HCT116 (cell line): ENCODE measurements around the gene SYNGR3. TPM values are rescaled to one million over a fixed set of nuclear protein-coding genes. Genes with fewer than 3 reads are reported as not detected.
A peak's percentile ranks its signal among the peaks of the same experiment; 100 is the strongest.

Experiments used
- ATAC-seq: fragments of 200-7000 bp; cut with Tn5 transposase; 2 replicates; pipeline ENCODE4 v1.9.1; 2020; ENCODE audit warnings: mild to moderate bottlenecking, moderate library complexity
- BruUV-seq: library from RNA; stranded (reverse); fragments of 400-500 nt; replicated peaks from 2 replicates; lab custom pipeline; 2021; lab: Mats Ljungman, UMichigan
- CTCF ChIA-PET: fragments of 300-600 bp; sonication (Branson Sonifier 250); formaldehyde crosslinking; loops from one replicate; lab custom pipeline; 2021; ENCODE audit warnings: antibody characterized with exemption; lab: Charles Lee
- POLR2A ChIA-PET: fragments of 300-600, 350-600 bp; sonication (Branson Sonifier 250); formaldehyde crosslinking; loops from one replicate; lab custom pipeline; 2021; ENCODE audit warnings: antibody characterized with exemption; lab: Charles Lee
- RAD21 ChIA-PET, 2 experiments: fragments of 300-600 bp; sonication (Branson Sonifier 250); formaldehyde crosslinking; loops; one replicate each; lab custom pipeline; 2023; ENCODE audit warnings: low total read pairs in 2 of 2; ENCODE audit not compliant: uncharacterized antibody in 2 of 2, unreplicated experiment in 2 of 2, low non-redundant PET in 1 of 2; lab: Charles Lee
- DNase-seq: peaks from one replicate; pipeline ENCODE4 v3.0.0-alpha.2; 2010; ENCODE audit warnings: low read depth, low spot score
- H2AFZ ChIP-seq: fragments of 200-600 bp; shearing (Covaris generic), sonication (generic); 2 replicates; pipeline ENCODE4 v1.6.1; 2017; ENCODE audit warnings: low read depth, mixed run types, mixed read lengths, antibody characterized with exemption, low read length; ENCODE audit not compliant: poor library complexity, severe bottlenecking
- H3K27ac ChIP-seq: 2 replicates; pipeline ENCODE4 v1.5.1; 2012; ENCODE audit warnings: low read depth, low read length
- H3K27me3 ChIP-seq: fragments of 200-600 bp; sonication (generic); 2 replicates; pipeline ENCODE4 v1.6.1; 2016; ENCODE audit warnings: mixed run types, low read length, mixed read lengths; ENCODE audit not compliant: insufficient read depth
- H3K36me3 ChIP-seq, 2 experiments: fragments of 200-500 bp in 1 of 2; fragments of 200-600 bp in 1 of 2; sonication (Bioruptor generic) in 1 of 2; sonication (generic) in 1 of 2; 2 replicates each; pipeline versions ENCODE4 v1.5.1 to v1.6.1; 2014 to 2016; ENCODE audit warnings: low read length in 2 of 2, inconsistent platforms in 1 of 2, mixed read lengths in 1 of 2, mixed run types in 1 of 2; ENCODE audit not compliant: insufficient read depth in 2 of 2, control insufficient read depth in 1 of 2
- H3K4me1 ChIP-seq, 2 experiments: fragments of 200-600 bp in 1 of 2; sonication (generic) in 1 of 2; 2 replicates each; pipeline versions ENCODE4 v1.5.1 to v1.6.1; 2012 to 2017; ENCODE audit warnings: low read length in 2 of 2, inconsistent platforms in 1 of 2, mild to moderate bottlenecking in 1 of 2, mixed read lengths in 1 of 2, mixed run types in 1 of 2, moderate library complexity in 1 of 2; ENCODE audit not compliant: insufficient read depth in 2 of 2, control insufficient read depth in 1 of 2
- H3K4me2 ChIP-seq: fragments of 200-600 bp; sonication (generic); 2 replicates; pipeline ENCODE4 v1.6.1; 2017; ENCODE audit warnings: mixed run types, low read length, mixed read lengths
- H3K4me3 ChIP-seq, 2 experiments: fragments of 200-600 bp in 1 of 2; sonication (generic) in 1 of 2; replicated peaks in 1 of 2; 2 replicates each; pipeline ENCODE4 v1.5.1; 2011 to 2016; ENCODE audit warnings: low read length in 2 of 2, control low read depth in 1 of 2, low read depth in 1 of 2, mild to moderate bottlenecking in 1 of 2, mixed read lengths in 1 of 2, mixed run types in 1 of 2
- H3K79me2 ChIP-seq: fragments of 200-600 bp; sonication (generic); 2 replicates; pipeline ENCODE4 v1.6.1; 2017; ENCODE audit warnings: mild to moderate bottlenecking, mixed run types, low read length, moderate library complexity, mixed read lengths; ENCODE audit not compliant: insufficient read depth
- H3K9ac ChIP-seq: fragments of 200-600 bp; sonication (generic); 2 replicates; pipeline ENCODE4 v1.6.1; 2016; ENCODE audit warnings: low read length, mixed read lengths
- H3K9me2 ChIP-seq: fragments of 200-600 bp; sonication (generic), shearing (Covaris generic); 2 replicates; pipeline ENCODE4 v1.6.1; 2017; ENCODE audit warnings: mixed run types, mild to moderate bottlenecking, moderate library complexity; ENCODE audit not compliant: insufficient read depth
- H3K9me3 ChIP-seq, 2 experiments: fragments of 200-500 bp in 1 of 2; fragments of 200-600 bp in 1 of 2; sonication (Bioruptor generic) in 1 of 2; sonication (generic) in 1 of 2; 2 replicates each; pipeline ENCODE4 v1.6.1; 2014 to 2017; ENCODE audit warnings: low read length in 2 of 2, mixed read lengths in 2 of 2, inconsistent platforms in 1 of 2, low read depth in 1 of 2, mild to moderate bottlenecking in 1 of 2, mixed run types in 1 of 2, moderate library complexity in 1 of 2; ENCODE audit not compliant: control insufficient read depth in 1 of 2, insufficient read depth in 1 of 2
- H4K20me1 ChIP-seq: fragments of 200-600 bp; sonication (generic), shearing (Covaris generic); 2 replicates; pipeline ENCODE4 v1.6.1; 2017; ENCODE audit warnings: mixed run types, mild to moderate bottlenecking, moderate library complexity; ENCODE audit not compliant: insufficient read depth
- CEBPB ChIP-seq: IDR thresholded peaks from 2 replicates; pipeline ENCODE4 v1.6.1; 2012; ENCODE audit warnings: low read depth
- EGR1 ChIP-seq: IDR thresholded peaks from 2 replicates; pipeline ENCODE4 v1.6.1; 2012; ENCODE audit warnings: low read depth
- FOSL1 ChIP-seq: IDR thresholded peaks from 2 replicates; pipeline ENCODE4 v1.6.1; 2012; ENCODE audit warnings: low read depth
- POLR2AphosphoS5 ChIP-seq: IDR thresholded peaks from 2 replicates; pipeline ENCODE4 v1.6.1; 2011; ENCODE audit warnings: mild to moderate bottlenecking, low read depth, low read length, moderate library complexity
- SIN3A ChIP-seq: IDR thresholded peaks from 2 replicates; pipeline ENCODE4 v1.6.1; 2012; ENCODE audit warnings: low read depth
- SRF ChIP-seq: IDR thresholded peaks from 2 replicates; pipeline ENCODE4 v1.6.1; 2012; ENCODE audit warnings: low read depth
- TCF7L2 ChIP-seq: IDR thresholded peaks from 2 replicates; pipeline ENCODE4 v1.7.0; 2011; ENCODE audit warnings: borderline replicate concordance, inconsistent platforms; ENCODE audit not compliant: insufficient read depth, insufficient read length; ENCODE audit errors: extremely low read depth
- ZFX ChIP-seq: fragments of 450-650 bp; IDR thresholded peaks from 2 replicates; pipeline ENCODE4 v1.6.1; 2017
- ZNF274 ChIP-seq: fragments of 200-500 bp; sonication (Bioruptor generic); IDR thresholded peaks from 2 replicates; pipeline ENCODE4 v1.6.1; 2014; ENCODE audit warnings: mild to moderate bottlenecking, low read depth, low read length, inconsistent platforms
- intact Hi-C: fragments of 100-400 bp; cut with micrococcal nuclease; formaldehyde crosslinking; loops from 2 replicates; pipeline ENCODE4 v1.10.0; 2022
- total RNA-seq: library from RNA; stranded (reverse); gene quantifications from one replicate; pipeline ENCODE4 v1.2.1, GENCODE V29; 2021; ENCODE audit not compliant: unreplicated experiment
- TF ChIP-seq, protein P1 (sequence below): IDR thresholded peaks from 2 replicates; pipeline ENCODE4 v1.6.1; 2012
- TF ChIP-seq, protein P2 (sequence below): IDR thresholded peaks from 2 replicates; pipeline ENCODE4 v1.6.1; 2011; ENCODE audit warnings: mild to moderate bottlenecking, low read length, moderate library complexity; ENCODE audit not compliant: insufficient replicate concordance; ENCODE audit errors: extremely low read depth
- TF ChIP-seq, protein P3 (sequence below): IDR thresholded peaks from 2 replicates; pipeline ENCODE4 v1.6.1; 2012

SYNGR3 gene
- total RNA-seq, 1 experiment from 2014 or later, result 11.5 TPM

DNA sequence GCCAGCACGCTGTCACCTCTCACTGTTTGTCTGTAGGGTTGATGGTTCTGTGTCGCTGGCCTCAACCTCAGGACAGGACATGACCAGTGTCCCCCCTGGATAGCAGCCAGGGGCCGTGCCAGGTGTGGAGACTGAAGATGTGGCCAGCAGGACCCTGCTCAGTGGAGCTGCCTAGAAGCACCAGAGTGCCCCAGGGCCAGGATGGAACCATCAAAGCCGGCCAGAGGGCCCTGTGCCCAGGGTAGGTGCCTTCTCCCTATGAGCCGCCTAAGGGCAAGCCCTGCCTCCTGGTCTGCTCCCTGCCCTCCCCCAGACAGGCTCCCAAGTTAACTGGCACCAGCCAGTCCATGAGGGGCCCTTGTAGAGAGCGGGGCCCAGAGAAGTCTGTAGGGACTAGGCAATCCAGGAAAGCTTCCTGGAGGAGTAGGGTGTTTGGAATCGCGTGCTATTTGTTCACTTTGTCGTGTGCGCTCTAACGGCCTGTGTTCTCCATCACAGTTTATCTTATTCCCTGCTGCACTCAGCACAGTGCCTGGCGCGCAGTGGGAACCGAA lies 31.0 kb upstream of the SYNGR3 start:
- ChIA-PET CTCF (no interaction called here), POLR2A (interaction anchor here (3.2 kb wide), 1 partner anchor 20 kb away, joined by 14 read pairs; no protein-coding TSS in a partner anchor), RAD21 (no interaction called here)
- Histone ChIP-seq H4K20me1 (peaks cover 9% of the 10 kb centered on the region; the same call in 1 of the 2 replicates), H2AFZ (peak overlapping the region; percentile 82), H3K4me1 (peaks cover 8 to 41% of the 10 kb centered on the region in 2 experiments), H3K9ac (peak overlapping the region; percentile 98), H3K9me3 (no peaks in the 10 kb centered on the region), H3K27ac (peak overlapping the region; percentile 88), H3K36me3 (peaks cover 4 to 15% of the 10 kb centered on the region in 2 experiments), H3K27me3 (no peaks in the 10 kb centered on the region), H3K79me2 (peaks cover 42% of the 10 kb centered on the region), H3K9me2 (no peaks in the 10 kb centered on the region), H3K4me2 (peak overlapping the region; percentile 88), H3K4me3 (peak overlapping the region; percentile 31 to 81)
- DNase-seq, result no peak
- TF ChIP-seq POLR2AphosphoS5 (no peak), FOSL1 (no peak), SIN3A (no peak), CEBPB (no peak), ZFX (no peak), SRF (no peak), TCF7L2 (no peak), EGR1 (no peak), ZNF274 (no peak)
- TF ChIP-seq, protein P1, sequence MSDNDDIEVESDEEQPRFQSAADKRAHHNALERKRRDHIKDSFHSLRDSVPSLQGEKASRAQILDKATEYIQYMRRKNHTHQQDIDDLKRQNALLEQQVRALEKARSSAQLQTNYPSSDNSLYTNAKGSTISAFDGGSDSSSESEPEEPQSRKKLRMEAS, result no peak
- TF ChIP-seq, protein P2, sequence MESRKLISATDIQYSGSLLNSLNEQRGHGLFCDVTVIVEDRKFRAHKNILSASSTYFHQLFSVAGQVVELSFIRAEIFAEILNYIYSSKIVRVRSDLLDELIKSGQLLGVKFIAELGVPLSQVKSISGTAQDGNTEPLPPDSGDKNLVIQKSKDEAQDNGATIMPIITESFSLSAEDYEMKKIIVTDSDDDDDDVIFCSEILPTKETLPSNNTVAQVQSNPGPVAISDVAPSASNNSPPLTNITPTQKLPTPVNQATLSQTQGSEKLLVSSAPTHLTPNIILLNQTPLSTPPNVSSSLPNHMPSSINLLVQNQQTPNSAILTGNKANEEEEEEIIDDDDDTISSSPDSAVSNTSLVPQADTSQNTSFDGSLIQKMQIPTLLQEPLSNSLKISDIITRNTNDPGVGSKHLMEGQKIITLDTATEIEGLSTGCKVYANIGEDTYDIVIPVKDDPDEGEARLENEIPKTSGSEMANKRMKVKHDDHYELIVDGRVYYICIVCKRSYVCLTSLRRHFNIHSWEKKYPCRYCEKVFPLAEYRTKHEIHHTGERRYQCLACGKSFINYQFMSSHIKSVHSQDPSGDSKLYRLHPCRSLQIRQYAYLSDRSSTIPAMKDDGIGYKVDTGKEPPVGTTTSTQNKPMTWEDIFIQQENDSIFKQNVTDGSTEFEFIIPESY, result no peak
- TF ChIP-seq, protein P3, sequence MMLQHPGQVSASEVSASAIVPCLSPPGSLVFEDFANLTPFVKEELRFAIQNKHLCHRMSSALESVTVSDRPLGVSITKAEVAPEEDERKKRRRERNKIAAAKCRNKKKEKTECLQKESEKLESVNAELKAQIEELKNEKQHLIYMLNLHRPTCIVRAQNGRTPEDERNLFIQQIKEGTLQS, result no peak
- BruUV-seq, result no TSS peak
- intact Hi-C loops, result no loop called here
- ATAC-seq, result no peak
